GM12801 (cell line): ENCODE data around the gene PXT1.

Source experiments
- TF ChIP-seq, protein P1 (sequence below): IDR thresholded peaks from one replicate; pipeline ENCODE4 v1.5.1; 2011; ENCODE audit warnings: control low read depth; ENCODE audit not compliant: insufficient read length; ENCODE audit errors: extremely low read depth

Gene PXT1

DNA sequence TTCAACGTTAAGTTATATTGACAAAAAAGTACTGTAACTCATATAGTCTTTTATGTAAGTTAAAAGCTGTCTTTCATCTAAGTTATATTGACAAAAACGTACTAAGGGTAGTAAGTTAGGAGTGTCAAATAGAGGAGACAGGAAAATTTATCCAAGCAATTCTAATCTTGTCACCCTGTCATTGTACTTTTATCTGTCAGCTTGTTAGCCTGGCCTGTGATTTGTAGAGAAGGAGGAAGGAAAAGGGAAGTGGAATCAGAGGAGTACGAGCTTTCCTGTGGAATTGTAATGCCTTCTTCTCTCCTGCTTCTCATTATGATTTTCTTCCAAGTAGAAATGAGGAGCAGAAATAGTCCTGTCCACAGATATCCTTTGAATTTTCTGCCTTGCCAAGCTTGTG lies 19.0 kb upstream of the PXT1 start:
- TF ChIP-seq, protein P1, sequence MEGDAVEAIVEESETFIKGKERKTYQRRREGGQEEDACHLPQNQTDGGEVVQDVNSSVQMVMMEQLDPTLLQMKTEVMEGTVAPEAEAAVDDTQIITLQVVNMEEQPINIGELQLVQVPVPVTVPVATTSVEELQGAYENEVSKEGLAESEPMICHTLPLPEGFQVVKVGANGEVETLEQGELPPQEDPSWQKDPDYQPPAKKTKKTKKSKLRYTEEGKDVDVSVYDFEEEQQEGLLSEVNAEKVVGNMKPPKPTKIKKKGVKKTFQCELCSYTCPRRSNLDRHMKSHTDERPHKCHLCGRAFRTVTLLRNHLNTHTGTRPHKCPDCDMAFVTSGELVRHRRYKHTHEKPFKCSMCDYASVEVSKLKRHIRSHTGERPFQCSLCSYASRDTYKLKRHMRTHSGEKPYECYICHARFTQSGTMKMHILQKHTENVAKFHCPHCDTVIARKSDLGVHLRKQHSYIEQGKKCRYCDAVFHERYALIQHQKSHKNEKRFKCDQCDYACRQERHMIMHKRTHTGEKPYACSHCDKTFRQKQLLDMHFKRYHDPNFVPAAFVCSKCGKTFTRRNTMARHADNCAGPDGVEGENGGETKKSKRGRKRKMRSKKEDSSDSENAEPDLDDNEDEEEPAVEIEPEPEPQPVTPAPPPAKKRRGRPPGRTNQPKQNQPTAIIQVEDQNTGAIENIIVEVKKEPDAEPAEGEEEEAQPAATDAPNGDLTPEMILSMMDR: no peak

DNA sequence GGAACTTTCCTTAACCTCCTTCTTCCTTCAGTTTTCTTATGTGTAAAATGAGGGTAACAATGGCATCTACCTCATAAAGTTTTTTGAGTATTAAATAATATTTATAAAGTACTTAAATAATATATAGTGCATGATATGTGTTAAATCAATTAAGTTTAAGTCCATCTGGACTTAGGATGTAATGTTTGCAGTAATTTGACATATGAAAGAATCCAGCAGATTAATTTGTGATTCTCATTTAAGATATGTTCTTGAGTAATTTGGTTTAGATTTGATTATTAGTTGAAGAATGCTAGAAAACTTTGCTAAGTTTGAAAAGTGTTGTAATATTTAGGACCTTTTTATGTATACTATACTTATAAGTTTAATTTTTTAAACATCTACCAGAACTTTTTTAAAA lies 18.3 kb upstream of the PXT1 start:
- TF ChIP-seq, protein P1: no peak

DNA sequence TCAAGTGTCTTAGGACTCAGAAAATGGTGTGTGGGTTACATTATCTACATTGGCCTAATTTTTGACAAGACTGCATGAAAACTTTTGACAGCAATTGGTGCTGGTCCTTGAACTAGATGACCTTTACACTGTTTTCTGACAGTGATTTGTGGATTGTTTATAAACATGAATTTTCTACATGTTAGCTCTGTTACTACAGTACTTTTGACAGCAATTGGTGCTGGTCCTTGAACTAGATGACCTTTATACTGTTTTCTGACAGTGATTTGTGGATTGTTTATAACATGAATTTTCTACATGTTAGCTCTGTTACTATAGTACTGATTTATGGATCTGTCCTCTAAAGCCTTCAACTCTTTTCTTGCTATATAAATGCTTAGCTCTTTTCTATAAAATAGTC lies 16.8 kb upstream of the PXT1 start:
- TF ChIP-seq, protein P1: no peak

DNA sequence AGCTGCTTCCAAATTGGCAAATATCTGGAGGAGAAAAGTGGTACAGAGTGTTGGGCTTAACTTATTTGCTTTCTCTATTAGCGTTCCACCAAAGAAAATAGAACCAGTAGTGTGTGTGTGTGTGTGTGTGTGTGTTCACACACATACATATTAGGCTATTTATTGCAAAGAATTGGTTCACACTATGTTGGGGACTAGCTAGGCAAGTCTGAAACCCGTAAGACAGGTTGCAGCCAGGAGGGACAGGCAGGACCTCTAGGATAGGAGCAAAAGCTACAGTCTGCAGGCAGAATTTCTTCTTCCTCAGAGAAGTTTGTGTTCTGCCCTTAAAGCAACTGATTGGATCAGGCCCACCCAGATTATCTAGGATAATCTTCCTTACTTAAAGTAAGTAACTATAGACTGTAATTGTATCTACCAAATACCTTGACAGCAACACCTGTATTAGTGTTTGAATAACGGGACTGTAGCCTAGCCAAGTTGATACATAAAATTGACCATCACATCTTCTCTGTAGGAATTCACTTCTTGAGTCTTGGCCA lies 12.9 kb upstream of the PXT1 start:
- TF ChIP-seq, protein P1: no peak

DNA sequence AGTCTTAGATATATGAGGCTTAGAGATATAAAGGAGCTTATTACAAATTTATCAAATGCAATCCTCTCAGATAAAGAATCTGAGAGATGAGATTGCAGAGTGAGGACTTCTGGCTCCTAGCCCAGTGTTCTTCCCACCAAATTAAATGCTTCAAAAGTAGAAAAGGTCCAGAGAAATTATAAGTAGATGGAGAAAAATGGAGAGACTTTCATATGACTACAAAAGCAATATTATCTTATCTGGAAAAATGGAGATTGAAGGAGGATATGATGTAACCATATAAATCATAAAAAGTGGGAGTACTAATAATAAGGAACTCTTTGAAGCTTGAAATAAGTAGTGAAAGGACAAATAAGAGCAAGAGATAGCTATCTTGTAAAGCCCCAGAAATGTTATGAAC lies 3.0 kb upstream of the PXT1 start:
- TF ChIP-seq, protein P1: no peak

DNA sequence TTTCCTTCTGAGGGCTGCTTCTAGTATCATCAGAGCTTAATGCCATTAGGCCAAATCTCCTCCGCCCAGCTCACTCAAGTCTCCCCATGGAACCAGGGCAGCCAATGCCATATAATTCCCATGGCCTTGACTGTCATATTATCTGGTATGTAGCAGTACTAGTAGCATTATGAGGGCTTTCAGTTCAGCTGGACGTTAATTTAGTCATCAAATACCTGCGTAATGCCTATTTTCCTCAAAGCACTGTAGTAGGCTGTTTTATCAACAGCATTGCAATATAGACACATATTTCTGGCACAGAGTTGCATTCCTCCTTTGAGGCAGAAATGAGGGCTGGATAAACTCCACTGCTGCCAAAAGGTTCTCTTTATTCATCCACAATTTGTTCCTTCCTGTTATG lies 1.8 kb upstream of the PXT1 start:
- TF ChIP-seq, protein P1: no peak

DNA sequence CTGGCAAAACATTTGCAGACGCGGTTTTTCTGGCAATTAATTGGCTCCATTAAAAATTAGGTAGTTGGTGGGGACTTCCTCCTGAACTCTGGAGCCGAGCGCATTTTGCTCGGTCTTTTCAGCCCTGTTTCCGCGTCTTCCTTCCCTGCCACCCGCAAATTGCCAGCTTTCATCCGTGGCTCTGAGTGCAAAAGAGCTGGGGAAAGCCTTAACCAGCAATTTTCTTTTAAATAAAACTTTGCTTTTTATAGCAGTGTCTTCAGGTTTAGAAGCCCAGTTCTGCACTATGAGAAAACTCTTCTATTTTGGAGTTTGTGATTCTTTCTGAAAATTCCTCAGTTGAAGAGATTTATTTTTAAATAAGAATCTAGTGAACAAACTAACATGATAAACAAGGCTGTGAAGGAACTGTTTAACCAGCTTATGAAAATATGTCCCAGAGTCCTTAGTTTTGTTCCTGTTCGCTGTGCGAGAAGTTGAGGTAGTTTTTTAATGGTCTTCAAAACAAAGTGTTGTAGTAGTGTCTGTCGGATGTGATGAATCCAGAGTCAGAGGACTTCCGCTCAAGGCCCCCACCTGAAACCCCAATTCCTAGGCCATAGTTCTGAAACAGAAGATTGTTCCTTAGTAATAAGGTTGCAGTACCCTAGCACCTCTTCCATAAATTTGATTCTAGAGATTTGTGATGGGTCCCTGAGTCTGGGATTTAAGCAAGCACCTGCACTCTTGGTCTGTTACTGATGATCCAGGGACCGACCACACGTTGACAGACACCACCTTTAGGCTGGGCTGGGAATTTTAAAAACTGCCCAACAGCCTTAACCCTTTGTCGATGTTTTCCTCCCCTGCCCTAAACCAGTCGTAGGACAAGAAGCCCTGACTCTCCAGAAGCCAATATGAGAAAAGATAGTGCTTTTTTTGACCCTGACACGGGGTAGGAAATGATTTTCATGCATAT lies 1.1 kb upstream of the PXT1 start:
- TF ChIP-seq, protein P1: no peak
